VCaP (cell line): ENCODE measurements around the gene OCEL1.
A peak's percentile ranks its signal among the peaks of the same experiment; 100 is the strongest.

Source experiments
- H3K27ac ChIP-seq: fragments of 450-650 bp; 2 replicates; pipeline ENCODE4 v1.5.1; 2017
- CTCF ChIP-seq: fragments of 450-650 bp; conservative IDR thresholded peaks from 2 replicates; pipeline ENCODE4 v1.5.1; 2017; ENCODE audit warnings: mild to moderate bottlenecking, moderate library complexity

Gene OCEL1

DNA sequence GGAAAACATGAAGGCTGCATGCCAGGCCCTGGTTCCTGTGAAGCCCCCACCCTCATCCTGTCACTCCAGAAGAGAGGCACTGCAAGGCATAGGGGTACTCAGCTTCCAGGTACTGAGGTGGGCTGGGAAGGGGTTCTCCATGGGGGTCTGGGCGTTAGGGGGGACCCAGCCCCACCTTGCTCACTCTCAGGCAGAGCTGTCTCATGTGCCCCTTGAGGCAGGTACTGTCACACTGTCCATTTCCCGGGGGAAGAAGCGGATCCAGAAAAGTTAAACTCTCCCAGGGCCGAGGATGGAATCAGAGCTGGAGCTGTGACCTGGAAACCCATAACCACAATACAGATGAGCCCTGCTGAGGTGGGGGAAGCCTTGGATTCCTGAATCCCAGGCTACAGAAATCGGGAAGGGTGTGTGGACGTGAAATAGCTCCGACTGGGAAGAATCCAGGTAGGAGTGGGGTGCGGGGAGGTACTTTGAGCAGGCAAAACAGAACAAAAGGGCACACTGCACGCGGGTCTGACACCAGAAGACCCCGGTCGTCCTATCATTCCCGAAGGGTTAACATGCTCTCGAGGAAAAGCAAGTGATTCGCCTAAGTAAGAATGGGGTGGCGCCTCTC lies 11.4 kb upstream of the OCEL1 start:
- peak overlapping the region; percentile 95 for H3K27ac ChIP-seq
- TF ChIP-seq CTCF: no peak

DNA sequence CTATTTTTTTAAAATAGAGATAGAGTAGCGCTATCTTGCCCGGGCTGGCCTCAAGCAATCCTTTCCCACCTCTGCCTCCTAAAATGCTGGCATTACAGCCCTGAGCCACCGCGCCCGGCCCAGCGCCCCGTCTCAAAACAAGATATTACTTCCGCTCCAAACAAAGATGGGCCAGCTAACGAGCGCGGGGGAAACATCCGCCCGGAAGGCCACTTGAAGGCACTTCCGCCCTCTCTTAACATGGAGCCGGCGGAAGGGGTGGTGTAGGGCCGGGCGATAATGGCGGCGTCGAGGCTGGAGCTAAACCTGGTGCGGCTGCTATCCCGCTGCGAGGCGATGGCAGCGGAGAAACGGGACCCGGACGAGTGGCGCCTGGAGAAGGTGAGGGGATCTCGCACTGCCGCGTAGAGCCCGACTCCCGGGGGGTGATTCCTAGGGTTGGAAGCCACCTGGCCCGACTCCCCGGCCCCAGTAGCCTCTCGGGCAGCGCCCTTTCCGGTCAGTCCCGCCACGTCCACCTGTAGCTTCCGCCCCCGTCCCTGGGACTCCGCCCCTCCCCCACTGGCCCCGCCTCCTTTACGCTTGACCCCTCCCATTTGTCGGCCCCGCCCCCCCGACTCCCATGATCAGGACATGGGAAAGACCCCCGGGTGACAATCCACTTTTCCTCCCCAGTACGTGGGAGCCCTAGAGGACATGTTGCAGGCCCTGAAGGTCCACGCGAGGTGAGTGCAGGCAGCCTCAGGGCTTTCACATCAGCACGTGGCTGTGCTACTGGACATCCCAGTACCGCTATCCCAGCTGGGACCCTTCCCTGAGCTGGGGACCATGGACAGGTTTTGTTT lies 10.7 kb upstream of the OCEL1 start, which contains the start of gene USE1:
USE1 (plus strand) TSS at position 231 of the 845 bp plus-strand sequence; CDS start at position 280, 49 bp downstream.
- peak within 1 kb of the TSS; percentile 95 for H3K27ac ChIP-seq
- TF ChIP-seq CTCF: no peak

DNA sequence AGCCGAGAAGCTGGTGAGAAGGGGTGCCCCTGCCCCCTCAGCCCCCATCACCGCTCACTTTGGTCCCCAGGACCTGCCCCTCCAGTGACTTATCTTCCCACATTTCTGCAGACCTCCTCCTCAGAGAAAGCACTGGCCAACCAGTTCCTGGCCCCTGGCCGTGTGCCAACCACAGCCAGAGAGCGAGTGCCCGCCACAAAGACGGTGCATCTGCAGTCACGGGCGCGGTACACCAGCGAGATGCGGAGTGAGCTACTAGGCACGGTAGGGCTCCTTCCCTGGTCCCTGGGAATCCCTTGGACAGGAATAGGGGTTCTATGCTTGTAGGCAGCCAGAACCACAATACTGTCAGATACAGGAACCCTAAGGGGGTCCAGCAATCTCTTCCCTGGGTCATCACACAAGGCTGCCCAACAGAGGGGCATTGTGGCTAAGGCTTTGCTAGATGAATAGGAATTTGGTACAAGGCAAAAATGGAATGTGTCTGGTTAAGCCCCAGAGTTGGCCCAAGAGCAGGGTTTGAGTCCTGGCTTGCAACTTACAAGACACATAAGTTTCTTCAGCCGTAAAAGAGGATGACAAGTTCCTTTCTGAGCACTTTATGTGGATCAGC lies 9.9 kb upstream of the OCEL1 start:
- H3K27ac ChIP-seq: peak overlapping the region; percentile 95
- TF ChIP-seq CTCF: no peak

DNA sequence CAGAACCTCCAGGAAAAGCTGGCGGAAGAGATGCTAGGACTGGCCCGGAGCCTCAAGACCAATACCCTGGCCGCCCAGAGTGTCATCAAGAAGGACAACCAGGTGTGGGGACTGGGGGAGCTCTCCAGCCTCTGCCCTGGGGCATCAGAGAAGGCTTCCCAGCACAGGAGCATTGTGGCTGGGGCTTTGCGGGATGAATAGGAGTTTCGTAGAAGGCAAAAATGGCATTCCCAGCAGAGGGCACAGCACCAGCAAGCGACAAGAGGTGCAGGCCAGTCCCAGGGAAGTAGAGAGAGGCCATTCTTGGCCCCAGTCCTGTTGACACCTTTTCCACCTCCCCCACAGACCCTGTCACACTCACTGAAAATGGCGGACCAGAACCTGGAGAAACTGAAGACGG lies 6.7 kb upstream of the OCEL1 start:
- TF ChIP-seq CTCF: no peak
- no peak overlapping the region for H3K27ac ChIP-seq

- H3K27ac ChIP-seq: no peak overlapping the region
- TF ChIP-seq CTCF: no peak
Observed at GRCh38 chr19:17220207-17220758, 5.7 kb upstream of the OCEL1 start.

DNA sequence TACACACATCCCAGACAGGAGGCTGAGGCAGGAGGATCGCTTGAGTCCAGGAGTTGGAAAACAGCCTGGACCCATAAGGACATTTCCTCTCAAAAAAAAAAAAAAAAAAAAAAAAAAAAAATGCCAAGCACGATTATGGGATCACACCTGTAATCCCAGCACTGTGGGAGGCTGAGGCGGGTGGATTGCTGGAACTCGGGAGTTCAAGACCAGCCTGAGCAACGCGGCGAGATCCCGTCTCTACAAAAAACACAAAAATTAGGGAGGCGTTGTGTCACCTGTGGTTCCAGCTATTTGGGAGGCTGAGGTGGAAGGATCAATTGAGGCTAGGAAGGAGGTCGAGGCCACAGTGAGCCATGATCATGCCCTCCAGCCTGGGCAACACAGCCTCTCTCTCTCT lies 973 bp upstream of the OCEL1 start:
- no peak for TF ChIP-seq CTCF
- peak overlapping the region; percentile 87 for H3K27ac ChIP-seq

DNA sequence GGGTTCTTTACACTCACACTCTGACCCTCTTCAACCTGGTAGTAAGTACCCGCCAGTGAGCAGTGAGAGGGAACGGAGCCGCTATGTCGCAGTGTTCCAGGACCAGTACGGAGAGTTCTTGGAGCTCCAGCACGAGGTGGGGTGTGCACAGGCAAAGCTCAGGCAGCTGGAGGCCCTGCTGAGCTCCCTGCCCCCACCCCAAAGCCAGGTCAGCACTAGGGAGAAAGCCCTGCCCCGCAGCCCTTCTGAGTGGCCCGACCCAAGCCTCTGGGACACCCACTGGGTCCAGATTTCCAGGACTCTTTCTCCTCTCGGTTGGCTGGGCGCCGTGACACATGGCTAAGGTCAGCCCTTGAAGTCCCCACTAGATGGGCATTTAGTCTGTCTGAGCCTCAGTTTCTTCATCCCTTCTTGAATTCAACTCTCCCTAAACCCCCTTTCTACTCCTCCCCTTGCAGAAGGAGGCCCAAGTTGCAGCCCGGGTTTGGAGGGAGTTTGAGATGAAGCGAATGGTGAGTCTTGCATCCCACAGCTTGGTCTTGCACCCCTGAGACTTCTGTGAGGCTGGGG lies 1.9 kb downstream of the OCEL1 start:
- TF ChIP-seq CTCF: no peak
- no peak overlapping the region for H3K27ac ChIP-seq
